Ascending aorta (tissue), 2 donors: ENCODE measurements around the gene DEGS2. TPM values are rescaled to one million over a fixed set of nuclear protein-coding genes. Genes with fewer than 3 reads are reported as not detected.

Experiments
- DNase-seq, 2 donors: peaks; one replicate each; pipeline ENCODE4 v3.0.0-alpha.2; 2019; ENCODE audit warnings: low spot score in 2 of 2
- H3K27ac ChIP-seq, 2 donors: fragments of 200-600 bp; sonication (generic); one replicate each; pipeline ENCODE4 v1.5.1; 2016 to 2017; ENCODE audit warnings: mild to moderate bottlenecking in 1 of 2
- H3K27me3 ChIP-seq: fragments of 200-600 bp; sonication (generic); one replicate; pipeline ENCODE4 v1.5.1; 2017
- H3K36me3 ChIP-seq, 2 donors: fragments of 200-600 bp; sonication (generic); one replicate each; pipeline ENCODE4 v1.5.1; 2016
- H3K4me1 ChIP-seq, 2 donors: fragments of 200-600 bp; sonication (generic); one replicate each; pipeline ENCODE4 v1.5.1; 2016 to 2017; ENCODE audit warnings: mild to moderate bottlenecking in 1 of 2
- H3K4me3 ChIP-seq, 2 donors: fragments of 200-600 bp; sonication (generic); one replicate each; pipeline ENCODE4 v1.5.1; 2016 to 2017; ENCODE audit warnings: mild to moderate bottlenecking in 1 of 2
- H3K9me3 ChIP-seq, 2 donors: fragments of 200-600 bp; sonication (generic); one replicate each; pipeline ENCODE4 v1.5.1; 2016
- intact Hi-C: fragments of 100-400 bp; cut with DNase I; formaldehyde crosslinking; loops from one replicate; pipeline ENCODE4 v1.15.1; 2023
- total RNA-seq: library from RNA; depleted of rRNA; stranded (reverse); fragments of >200 nt; gene quantifications from one replicate; pipeline ENCODE4 v1.1.0, GENCODE V29; 2016
- TF ChIP-seq, protein P1 (sequence below), 3 experiments: fragments of 200-600 bp in 2 of 3; fragments of 450-650 bp in 1 of 3; sonication (generic) in 2 of 3; IDR thresholded peaks; one replicate each; pipeline ENCODE4 v1.5.1; 2016 to 2019; ENCODE audit warnings: antibody characterized with exemption in 3 of 3, mild to moderate bottlenecking in 1 of 3, moderate library complexity in 1 of 3

The DEGS2 gene
- total RNA-seq, 1 donor from 2014 or later: 1.6 TPM

DNA sequence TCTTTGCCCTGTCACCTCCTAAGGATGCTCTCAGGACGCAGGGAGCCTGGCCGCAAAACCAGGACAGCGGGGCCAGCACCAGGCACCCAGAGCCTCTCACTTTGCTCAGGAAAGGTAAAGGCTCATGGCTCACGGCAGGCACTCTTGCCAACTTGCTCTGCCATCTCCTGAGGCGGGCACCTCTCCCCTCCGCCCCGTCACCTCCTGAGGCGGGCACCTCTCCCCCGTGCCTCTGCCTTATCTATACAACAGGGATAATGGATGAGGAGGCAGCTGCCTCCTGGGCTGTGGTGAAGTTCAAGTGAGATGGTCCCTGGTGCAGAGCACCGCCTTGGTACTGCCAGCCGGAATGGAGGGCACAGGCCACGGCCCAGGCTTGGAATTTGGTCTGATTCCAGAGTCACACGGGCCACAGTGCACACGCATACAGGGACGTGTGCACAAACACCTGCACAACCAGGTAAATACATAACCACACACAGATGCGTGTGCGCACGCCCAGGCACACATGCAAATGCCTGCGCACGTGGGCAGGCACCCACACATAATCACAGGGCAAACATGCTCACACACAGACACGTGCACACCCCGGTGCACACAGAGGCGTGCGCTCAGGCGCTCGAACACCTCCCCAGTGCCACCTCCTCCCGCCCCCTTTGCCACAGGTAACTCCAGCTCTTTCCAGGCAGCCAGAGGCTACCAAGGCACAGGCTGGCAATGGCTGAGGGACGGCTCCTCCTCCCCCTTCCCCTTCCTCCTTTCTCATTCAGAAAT is 11.6 kb downstream of the DEGS2 start:
- intact Hi-C loops: no loop called here
- TF ChIP-seq, protein P1, sequence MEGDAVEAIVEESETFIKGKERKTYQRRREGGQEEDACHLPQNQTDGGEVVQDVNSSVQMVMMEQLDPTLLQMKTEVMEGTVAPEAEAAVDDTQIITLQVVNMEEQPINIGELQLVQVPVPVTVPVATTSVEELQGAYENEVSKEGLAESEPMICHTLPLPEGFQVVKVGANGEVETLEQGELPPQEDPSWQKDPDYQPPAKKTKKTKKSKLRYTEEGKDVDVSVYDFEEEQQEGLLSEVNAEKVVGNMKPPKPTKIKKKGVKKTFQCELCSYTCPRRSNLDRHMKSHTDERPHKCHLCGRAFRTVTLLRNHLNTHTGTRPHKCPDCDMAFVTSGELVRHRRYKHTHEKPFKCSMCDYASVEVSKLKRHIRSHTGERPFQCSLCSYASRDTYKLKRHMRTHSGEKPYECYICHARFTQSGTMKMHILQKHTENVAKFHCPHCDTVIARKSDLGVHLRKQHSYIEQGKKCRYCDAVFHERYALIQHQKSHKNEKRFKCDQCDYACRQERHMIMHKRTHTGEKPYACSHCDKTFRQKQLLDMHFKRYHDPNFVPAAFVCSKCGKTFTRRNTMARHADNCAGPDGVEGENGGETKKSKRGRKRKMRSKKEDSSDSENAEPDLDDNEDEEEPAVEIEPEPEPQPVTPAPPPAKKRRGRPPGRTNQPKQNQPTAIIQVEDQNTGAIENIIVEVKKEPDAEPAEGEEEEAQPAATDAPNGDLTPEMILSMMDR (IDR thresholded peaks at IDR 0.05): no peak
- no peak for DNase-seq
- Histone ChIP-seq H3K4me1 (no peaks in the 10 kb centered on the region), H3K27me3 (no peaks in the 10 kb centered on the region), H3K36me3 (peaks cover 0 to 4% of the 10 kb centered on the region in 2 donors), H3K9me3 (no peaks in the 10 kb centered on the region), H3K4me3 (no peak overlapping the region), H3K27ac (no peak overlapping the region)

DNA sequence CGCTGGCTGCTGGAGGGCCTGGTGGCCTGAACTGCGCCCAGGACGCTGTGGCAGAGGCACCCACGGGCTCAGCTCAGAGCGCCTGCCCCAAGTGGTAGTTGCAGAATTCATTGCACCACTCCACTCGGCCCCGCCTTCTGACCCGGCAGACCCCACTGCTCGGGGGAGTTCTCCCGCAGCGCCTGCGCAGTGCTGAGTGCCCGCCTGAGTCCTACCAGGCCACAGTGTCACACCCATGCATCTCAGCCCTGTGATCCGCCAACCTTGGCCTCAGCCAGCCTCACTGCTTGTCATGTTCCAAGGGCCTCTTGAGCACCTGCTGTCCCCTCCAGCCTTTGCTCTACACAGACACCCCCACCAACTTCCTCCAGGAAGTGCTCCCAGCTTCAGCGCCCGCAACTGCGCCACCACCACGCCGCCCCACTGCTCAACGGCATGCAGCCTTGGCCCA is 12.2 kb downstream of the DEGS2 start:
- Histone ChIP-seq H3K4me3 (no peak overlapping the region), H3K4me1 (no peaks in the 10 kb centered on the region), H3K36me3 (peaks cover 0 to 4% of the 10 kb centered on the region in 2 donors), H3K9me3 (no peaks in the 10 kb centered on the region), H3K27me3 (no peaks in the 10 kb centered on the region), H3K27ac (no peak overlapping the region)
- TF ChIP-seq, protein P1 (IDR thresholded peaks at IDR 0.05): no peak
- intact Hi-C loops: no loop called here
- DNase-seq: no peak

DNA sequence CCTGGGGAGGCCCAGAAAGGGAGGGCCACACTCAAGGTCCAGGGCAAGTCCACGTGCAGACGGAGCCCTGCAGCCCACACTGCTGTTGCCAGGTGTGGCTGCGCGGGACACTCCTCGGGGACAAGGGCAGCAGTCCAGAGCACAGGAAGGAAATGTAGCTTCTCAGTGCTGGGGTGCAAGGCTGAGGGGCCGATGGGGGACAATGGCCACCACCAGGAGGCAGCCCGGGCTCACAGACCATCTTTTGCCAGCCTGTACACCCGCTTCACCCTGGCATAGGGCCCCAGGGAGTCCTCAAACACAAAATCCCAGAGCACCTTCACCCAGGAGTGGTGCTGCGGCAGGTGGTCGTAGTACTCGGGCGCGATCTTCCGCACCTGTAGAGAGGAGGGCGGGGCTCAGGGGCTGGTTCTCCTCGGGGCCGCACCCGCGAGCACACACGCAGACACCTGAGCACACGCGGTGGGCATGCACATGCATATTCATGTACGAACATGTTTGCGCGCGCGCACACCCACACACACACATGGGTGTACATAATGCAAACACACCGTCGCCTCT is 12.8 kb downstream of the DEGS2 start:
- Histone ChIP-seq H3K27ac (no peak overlapping the region), H3K4me1 (no peaks in the 10 kb centered on the region), H3K9me3 (no peaks in the 10 kb centered on the region), H3K36me3 (peaks cover 0 to 4% of the 10 kb centered on the region in 2 donors), H3K4me3 (no peak overlapping the region), H3K27me3 (no peaks in the 10 kb centered on the region)
- TF ChIP-seq, protein P1 (IDR thresholded peaks at IDR 0.05): no peak
- intact Hi-C loops: no loop called here
- no peak for DNase-seq

DNA sequence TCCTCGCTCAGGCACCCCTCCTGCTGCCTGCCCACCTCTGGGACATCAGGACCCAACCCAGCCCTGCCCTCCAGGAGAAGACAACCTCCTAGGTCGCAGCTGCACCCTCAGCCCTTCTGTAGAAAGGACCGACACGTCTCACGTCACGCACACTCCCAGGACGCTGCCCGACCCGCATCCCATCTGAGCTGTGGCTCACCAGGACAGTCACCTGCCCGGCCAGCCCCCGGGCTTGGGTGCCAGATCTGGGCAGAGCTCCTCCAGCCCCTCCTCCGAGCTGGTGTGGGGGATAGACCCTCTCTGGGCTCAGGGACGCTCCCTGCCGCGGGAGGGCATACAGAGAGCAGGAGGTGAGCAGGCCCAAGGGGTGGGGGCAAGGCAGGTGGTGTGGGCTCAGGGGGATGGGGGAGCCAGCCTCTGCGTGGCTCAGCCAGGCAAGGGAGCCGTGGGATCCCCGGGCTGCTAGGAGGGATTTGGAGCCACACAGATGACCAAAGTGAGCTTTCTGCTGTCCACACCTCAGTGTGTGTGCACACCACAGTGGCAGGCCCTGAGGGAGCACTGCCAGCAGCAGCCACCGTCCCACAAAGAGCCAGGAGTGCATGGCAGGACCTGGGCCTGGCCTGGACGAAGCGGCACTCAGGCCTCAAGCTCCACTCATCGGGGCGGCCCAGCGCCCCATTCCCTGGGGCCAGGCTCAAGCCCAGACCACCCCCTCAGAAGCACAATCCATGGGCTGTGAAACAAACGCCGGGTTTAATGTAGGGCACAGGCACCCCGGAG is 13.6 kb downstream of the DEGS2 start:
- Histone ChIP-seq H3K4me1 (no peaks in the 10 kb centered on the region), H3K27me3 (no peaks in the 10 kb centered on the region), H3K36me3 (peaks cover 0 to 4% of the 10 kb centered on the region in 2 donors), H3K27ac (no peak overlapping the region), H3K4me3 (no peak overlapping the region), H3K9me3 (no peaks in the 10 kb centered on the region)
- intact Hi-C loops: no loop called here
- TF ChIP-seq, protein P1 (IDR thresholded peaks at IDR 0.05): no peak
- no peak for DNase-seq

DNA sequence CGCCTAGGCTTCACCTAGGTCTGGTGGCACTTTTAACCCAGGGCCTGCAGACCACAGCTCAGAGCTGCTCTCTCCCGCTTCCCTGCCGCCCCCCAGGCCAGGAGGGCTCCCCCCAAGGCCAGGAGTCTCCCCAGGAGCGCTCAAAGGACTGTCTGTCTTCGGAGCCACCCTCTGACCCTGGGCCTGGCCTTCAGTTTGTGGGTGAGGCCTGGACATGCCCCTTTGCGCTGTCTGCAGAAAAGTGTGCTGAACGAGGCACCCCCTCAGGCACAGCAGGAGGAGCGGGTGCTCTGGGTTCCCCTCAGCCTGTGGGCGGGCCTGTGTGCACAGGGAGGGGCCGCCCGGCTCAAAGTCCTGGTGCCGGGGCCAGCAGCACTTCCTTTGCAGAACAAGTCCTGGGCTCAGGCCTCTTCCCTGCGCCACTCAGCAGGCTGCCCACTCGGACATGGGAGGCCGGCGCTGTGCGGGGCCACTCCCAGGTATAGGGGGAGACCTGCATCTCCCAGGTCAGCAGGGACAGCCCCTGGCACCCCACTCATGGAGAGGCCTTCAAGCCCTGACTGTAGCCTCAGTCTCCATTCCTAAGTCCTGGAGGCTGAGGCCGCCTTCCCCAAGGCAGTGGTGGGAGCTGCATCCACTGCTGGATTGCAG is 14.3 kb downstream of the DEGS2 start:
- TF ChIP-seq, protein P1 (IDR thresholded peaks at IDR 0.05): no peak
- H3K27ac ChIP-seq: no peak overlapping the region

More for the DNA sequence above, 14.3 kb downstream of the DEGS2 start:
- no peaks in the 10 kb centered on the region for H3K4me1 ChIP-seq
- no peak overlapping the region for H3K4me3 ChIP-seq
- no peaks in the 10 kb centered on the region for H3K9me3 ChIP-seq
- H3K36me3 ChIP-seq: peaks cover 0 to 4% of the 10 kb centered on the region in 2 donors
- intact Hi-C loops: no loop called here
- DNase-seq: no peak
- no peaks in the 10 kb centered on the region for H3K27me3 ChIP-seq
